ENCODE measurements around the gene MAP7D2.
A peak's percentile ranks its signal among the peaks of the same experiment; 100 is the strongest.

MAP7D2 gene

DNA sequence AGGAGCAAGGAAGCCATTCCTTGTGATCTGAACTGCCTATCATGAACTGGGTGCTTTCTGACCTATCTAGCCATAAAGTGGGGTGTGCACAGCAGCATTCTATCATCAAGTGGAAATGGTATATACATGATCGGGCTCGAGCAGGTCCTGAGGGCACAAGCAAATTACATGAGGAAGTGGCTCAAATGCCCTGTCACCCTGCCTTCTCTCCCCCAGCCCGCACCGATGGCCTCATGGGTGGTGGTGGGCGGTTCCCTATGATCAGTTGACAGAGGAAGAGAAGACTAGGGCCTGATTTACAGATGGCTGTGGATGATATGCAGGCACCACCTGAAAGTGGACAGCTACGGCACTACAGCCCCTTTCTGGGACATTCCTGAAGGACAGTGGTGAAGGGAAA, 79.5 kb downstream of the MAP7D2 start:
- DNase-seq = no peak

DNA sequence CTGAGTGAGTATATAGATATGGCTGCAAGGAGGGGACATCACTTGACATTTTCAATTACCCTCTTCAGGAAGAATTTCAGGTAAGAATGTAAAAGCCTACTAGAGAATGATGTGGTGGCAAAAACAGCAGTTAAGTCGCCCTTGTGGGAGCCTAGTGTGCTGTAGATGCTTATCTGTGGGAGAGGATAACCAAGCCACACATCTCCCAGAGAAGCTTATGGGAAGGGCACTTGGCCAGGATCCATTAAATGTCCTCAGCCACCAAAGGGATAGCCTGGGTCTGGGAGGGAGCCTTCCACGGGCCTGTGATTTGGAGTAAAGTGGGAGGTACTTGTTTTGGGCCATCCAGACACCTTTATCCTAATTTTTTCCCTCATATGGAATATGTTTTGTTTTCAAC, 84.5 kb downstream of the MAP7D2 start:
- no peak for DNase-seq

DNA sequence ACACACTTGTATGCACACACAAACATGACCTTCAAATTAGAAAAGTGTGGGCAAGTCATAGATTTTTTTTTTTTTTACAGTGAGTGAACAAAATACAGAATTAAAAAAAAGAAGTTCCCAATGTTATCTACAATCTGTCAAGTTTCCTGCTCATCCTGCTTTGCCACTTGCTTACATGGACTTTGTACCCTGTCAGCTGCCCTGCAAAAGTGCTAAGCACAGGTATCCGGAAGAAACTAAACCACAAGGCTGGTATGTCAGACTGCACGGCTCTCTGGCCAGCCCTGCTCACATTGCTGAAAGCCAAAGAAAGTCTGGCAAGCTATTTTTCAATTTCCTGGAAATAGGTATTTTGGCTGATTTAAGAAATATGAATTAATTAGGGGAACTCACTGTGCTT, 87.0 kb downstream of the MAP7D2 start:
- no peak for DNase-seq

DNA sequence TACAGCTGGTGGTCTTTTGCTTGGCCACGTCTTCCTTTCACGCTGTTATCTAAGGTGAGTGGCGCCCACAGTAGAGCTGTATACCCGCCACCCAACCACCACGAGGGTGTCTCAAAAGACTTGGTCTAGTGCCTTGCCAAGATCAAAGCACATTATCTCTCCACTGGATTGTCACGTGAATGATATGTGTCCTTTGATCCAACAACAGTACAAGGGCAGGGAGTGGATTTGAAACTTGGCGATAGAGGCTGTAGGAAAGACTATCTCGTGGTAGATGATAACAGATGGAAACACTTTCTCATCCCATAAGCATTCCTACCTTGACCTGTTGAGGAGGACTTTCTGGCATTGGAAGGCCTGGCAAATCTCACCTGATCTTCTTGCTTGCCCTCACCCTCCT, 88.1 kb downstream of the MAP7D2 start:
- DNase-seq = no peak

DNA sequence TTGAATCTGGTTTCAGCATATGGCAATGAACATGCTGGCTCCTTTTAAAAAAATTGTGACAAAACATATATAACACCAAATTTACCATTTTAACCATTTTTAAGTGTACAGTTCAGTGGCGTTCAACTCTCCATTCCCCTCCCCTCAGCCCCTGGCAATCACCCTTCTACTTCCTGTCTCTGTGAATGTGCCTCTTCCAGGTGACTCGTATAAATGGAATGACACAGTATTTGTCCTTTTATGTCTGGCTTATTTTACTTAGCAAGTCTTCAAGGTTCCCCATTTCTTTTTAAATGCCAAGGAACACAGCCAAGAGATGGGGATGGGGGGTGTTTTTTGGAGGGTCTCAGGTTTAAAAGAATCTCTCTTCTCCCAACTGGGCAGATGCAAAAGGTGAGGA, 90.4 kb downstream of the MAP7D2 start:
- no peak for DNase-seq

DNA sequence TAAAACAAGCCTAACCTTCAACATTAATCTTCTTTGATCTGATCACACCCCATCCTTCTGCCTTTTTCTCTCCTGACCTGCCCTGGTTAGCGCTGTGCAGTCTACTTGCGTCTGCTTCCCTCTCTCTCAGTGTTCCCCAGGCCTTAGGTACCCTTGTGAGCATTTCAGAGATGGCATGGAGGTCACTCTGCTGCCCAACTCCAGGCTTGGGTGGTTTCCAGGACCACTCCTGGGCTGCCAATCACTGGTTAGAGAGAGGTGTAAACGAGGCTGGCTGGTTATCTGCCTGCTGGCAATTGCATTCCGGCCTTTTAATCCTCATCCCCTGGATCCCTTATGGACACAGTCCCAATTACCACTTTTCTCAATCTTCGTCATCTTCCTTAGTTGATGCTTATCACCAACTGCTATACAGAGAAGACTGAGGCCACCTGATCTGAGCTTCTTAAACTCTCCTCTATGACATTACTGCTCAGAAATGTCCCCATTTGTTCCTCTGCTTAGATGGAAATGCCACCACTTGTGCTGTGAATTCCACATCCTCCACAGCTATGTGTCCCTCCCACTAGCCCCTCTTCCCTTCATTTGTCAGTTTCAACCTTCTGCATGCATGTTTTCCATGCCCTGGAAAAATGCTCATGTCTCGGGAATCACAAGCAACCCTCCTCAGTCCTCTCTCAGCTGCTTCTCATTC, 96.9 kb downstream of the MAP7D2 start:
- no peak for DNase-seq

DNA sequence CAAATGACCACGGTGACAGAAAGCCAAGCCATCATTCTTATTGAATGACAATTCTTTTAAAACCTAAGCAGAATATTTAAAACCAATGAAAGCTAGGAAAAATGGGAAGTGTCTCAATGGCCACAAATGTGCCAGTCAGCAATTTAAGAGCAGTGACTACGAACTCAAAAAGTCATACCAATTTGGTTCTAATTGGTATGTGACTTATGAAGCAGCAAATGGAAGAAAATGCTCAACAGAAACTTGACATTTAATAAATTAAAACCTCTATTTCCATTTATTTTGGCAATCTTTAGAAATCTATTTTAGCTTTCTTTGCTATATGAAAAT, 100.1 kb downstream of the MAP7D2 start:
- DNase-seq = no peak

DNA sequence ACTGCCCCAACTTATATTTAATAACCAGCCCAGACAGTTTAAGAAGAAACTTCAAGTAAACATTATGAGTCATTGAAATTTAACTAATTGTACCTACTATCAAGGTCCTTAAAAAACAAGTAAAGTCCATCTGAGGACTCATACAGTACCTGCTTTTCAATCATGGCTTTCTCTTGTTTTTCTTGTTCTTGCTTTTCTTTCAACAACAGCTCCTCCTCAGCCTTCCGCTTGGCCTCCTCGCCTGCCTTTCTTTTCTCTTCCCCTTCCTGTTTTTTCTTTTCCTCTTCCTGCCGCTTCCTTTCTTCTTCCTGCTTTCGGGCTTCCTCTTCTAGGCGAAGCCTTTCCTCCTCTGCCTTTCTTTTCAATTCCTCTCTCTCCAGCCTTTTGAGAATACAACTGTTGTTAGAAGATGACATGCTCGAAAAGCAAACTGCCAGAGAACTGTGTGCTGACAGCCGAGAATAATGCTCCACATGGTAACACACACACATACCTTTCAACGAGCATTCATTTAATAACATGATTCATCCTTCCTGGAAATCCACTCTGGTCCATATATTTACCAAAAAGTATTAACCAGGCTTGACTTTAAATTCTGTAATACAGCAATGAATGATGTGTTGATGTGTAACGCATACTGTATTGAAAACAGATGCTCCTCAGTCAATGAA, 100.6 kb downstream of the MAP7D2 start:
- DNase-seq = no peak

DNA sequence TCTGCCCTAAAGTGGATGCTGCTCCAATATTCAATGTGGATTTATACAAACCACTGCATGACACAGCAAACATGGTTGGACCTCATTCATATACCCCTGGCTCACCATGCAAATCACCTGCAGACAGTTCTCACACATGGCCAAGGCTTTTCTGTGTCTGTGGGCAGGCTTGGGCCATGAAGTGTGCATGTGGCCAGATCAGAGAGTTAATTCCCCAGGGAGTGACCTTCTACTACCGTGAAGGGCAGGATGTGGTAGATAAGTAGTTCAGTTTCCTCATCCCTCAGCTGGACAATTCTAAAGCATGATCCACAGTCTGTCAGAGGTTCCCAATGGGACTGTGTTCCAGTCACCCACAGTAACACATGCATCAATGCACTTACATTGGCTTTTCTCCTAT, 101.3 kb downstream of the MAP7D2 start:
- no peak for DNase-seq

DNA sequence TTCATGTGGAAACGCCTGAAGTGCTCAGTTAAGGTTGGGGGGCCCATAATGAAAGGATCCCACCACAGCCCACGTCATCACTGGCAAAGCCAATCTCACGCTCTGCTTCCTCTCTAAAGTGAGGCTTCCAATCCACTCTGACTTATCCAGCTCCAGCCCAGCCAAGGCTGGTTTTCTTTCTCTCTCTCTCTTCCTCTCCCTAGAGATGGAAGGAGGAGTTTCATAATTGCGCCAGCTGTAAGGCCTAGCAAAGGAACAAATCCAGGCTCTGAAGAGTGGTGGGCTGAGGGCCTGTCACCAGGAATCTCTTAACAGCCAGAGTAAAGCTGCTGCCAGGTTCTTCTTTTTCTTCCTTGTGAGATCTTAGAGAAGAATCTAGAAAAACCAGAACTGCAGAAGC, 105.1 kb downstream of the MAP7D2 start:
- DNase-seq = no peak

DNA sequence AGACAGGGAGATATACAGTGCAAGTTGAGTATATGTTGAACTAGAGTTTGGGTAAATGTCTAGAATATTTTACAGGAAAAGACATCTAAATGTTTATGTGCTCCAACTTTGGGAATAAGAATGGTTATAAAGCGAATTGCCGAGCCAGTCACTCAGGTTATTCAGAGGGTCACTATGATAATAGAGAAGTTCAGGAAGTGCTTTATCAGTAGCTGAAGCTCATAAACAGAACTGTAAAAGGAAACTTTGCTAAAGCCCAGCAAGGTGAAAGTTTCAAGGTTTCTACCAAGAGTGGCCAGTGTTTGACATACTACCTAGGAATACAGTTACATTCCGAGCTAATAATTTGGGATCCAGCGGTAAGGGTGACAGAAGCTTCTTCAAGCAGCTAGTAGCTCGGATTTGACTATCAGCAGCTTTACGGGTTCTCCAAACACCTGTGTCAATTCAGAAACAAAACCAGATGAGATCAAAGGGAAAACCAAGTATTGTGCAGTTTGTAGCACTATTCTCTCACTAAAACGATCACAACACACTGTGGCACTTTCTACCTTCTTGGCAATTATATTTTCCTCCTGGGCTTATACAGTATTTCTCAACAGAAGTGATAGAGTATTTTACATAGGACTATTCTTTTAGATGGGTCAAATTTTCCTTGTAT, 108.6 kb downstream of the MAP7D2 start:
- DNase-seq = no peak

DNA sequence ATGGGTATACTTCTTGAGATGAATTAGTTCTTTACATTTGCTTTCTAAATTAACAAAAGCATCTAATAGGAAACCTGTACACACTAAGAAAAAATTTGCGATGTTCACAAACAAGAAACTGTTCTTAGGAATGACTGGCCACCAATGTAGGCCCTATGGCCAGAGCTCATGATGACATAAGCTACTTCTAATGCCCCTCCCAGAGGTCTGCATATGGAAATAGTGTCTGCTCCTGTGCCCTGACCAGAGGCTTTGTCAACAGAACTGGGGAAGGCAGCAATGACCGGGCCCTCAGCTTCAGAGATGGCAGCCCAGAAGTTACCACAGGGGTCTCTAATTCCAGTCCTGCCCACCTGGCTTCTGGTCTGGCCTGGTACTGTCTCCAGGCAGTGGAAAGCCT, 110.8 kb downstream of the MAP7D2 start:
- no peak for DNase-seq

DNA sequence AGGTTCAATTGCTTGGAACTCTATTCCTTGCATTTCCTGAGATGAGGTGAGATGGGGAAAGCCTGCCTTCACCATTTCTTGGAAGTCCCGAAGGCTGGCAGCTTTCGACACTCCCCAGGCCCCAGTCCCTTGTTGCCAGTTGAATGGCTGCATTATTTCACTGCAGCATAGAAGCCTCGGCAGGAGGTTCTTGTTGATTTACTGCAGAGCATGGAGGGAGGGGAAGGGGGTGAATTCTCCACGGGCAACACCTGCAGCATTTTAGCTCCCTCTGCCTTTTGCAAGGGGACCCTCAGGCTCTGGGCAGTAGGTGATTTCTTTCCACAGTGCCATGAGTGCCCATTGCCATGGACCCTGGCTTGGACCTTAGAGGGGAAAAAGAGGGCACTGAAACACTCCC, 115.1 kb downstream of the MAP7D2 start:
- no peak for DNase-seq

DNA sequence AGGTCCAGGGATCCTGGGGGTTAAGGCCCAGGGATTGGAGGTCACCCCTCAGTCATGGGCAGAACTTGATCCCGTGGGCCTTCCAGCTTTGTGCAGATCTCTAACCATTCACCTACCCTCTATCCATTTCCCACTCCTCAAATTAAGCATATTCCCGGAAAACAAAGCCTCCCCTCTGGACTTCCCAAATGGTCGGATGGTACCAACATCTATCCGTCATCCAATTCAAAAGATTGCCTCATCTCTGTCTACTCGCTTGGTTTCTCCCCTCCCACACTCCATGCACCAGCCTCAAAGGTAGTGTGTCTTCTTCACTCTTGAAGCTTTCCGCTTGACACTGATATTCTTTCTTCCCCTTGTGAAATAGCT, 125.4 kb downstream of the MAP7D2 start:
- DNase-seq = peak; percentile 8

DNA sequence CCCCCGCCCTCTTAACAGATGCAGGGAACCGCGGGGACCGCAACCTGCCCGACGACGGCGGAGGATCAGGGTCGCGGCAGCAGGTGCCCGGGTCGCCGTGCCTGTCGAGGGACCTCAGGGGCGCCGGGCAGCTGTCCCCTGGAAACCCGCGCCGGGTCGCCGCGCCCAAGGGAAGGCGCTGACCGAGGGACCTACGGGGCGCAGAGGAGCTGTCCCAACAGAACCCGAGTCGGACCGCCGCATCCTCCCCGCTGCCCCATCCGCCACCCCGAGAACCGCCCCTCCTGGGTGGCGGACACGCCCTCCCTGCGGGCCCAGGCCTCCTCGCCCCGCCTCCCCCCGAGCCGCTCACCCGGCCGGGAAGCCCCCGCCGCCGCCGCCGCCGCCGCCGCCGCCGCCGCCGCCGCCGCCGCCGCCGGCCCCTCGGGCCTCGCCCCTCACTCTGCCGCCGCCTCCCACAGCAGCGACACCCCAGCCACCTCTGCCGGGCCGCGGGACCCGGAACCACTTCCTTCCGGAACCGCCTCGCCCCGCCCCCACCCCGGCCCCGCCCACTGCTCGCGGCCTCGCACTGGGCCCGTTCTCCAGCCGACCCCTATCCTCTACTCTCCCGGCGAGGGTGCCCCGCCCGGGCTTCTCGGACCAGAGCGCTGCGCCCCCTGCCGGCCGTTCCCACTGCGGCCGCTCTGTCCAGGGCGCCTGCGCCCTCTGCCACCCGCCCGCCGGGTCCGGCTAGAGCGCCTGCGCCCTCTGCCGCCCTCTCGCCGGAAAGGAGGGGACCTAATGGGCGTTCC, 126.0 kb downstream of the MAP7D2 start, which contains the start of gene BCLAF3:
Gene BCLAF3, minus strand, starts transcription at position 506 of the 794 bp plus-strand sequence. CDS start 20,797 bp downstream, outside the sequence.
- peak; percentile 91 for DNase-seq

DNA sequence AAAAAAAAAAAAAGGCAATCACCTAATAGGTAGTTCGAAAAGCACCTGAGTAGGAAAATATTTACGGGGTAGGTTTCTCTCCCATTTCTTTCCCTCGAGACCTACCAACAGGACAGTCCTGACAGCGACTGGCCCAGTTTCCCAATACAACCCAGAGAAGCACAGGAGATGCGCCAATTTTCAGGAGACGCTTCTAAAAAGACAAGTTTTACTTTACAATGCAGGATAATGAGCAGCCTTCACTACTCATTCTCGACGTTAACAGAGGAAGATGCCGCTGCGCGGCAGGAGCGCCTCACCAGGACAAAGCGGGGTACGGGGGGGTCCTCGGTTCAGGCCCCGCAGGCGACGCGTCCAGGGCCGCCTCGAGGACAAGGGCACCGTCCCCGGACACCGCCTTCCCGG, 126.6 kb downstream of the MAP7D2 start:
- DNase-seq = no peak

DNA sequence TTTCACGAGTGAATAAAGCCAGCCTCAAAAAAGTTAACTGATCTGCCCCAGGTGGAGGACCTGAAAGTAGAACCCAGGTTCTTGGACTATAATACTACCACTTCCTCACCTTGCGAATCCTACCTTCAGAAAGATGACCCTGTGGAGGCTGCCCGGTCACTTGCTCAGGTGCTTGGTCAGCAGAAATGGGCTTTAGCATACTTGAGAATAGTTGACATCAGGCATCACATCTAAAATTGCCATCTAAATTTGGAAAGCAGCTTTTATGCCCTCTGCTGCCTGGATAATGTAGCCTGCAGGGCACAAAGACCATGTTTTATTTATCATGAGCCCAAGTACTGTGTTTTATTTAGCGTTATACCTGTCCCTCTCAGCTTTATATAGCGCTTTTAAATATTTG, 128.9 kb downstream of the MAP7D2 start:
- DNase-seq = no peak

DNA sequence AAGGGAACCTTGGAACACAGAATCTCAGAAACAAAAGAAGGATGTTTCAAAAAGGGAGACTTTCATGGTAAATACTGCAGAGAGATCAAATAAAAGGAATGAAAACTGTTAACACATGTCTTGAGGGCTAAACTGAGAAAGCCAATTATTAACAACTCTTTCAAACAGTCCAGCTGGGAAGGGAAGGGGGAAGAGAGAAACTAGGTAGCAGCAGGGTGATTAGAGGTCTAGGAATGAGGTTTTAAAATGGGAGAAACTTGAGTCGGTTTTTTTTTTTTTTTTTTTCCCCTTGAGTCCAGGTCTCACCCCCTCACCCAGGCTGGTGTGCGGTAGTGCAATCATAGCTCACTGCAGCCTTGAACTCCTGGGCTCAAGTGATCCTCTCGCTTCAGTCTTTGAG, 130.2 kb downstream of the MAP7D2 start:
- no peak for DNase-seq

DNA sequence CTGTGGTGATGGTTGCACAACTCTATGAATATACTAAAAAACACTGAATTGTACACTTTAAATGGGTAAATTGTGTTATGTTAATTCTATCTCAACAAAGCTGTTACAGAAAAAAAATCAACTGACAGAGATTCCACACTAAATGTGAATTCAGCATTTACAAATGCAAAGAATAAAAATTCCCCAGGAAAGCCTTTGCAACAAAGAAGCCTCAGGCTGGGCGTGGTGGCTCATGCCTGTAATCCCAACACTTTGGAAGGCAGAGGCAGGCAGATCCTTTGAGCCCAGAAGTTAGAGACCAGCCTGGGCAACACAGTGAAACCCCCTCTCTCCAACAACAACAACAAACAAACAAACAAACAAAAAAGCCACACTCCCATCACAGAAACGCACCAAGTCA, 134.8 kb downstream of the MAP7D2 start:
- no peak for DNase-seq

DNA sequence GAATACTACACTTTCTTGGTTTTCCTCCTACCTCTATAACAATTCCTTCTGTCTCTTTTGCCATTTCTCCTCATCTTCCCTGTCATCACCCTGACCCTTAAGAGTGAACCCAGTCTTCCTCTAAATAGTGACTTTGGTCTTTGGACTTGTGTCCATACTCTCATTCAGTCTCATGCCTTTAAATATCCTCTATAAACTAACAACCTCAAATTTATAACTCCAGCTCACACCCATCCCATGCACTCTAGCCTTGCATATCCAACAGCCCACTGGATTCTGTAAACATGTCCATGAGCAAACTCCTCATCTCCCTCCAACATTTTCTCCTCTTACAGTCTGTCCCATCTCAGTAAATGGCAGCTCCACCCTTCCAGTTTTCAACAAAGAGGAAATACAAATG, 140.9 kb downstream of the MAP7D2 start:
- DNase-seq = no peak

DNA sequence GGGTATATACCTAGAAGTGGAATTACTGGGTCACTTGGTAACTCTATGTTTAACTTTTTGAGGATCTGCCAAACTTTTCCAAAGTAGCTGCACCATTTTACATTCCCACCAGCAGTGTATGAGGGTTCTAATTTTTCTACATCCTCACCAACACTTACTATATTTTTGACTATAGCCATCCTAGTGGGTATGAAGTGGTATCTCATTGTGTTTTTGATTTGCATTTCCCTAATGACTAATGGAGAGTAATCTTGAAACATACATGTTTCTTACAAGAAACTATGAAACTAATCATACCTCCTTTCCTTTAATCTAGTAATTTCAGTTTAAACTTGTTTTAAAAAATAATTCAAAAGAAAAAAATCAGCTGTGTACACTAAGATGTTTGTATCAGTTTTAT, 143.7 kb downstream of the MAP7D2 start:
- no peak for DNase-seq

DNA sequence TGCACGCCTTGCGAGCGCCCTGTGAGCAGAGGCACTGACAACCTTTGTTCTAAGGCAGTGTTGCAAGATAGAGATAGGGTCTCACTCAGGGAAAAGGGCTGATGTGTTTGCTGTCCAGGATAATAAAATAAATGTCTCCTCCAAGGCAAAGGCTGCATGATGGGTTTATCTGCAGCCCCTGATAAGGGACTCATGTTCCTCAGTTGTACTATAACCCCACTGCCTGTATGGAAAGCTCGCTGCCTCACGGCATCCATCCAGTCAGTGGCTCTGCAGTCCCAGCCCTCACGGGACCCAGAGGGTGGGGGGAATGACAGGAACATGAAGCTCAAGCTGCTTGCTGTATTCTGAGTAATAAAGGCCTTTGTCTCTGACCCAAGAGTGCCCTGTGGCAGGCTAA, 148.4 kb downstream of the MAP7D2 start:
- DNase-seq = no peak

DNA sequence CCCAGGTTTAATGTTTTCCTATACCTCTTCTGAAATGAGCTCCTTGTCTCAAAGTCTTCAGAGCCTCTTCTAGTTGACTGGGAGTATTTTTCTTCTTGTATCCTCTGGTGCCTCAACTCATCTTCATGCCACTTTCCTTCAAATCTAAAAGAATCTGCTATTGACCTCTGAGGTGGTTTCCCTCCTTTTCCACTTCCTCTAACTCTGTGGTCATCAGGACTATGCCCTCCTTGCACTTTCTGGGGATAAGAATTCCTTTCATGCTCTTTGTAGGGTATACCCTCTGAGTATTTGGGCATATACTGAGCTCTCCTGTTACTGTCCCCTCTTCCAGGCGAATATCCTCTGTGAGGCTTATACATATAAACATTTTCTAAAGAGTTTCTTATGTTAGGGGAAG, 150.7 kb downstream of the MAP7D2 start:
- no peak for DNase-seq
